Endothelial cell of umbilical vein (primary cell): ENCODE measurements around the gene APOLD1. TPM values are rescaled to one million over a fixed set of nuclear protein-coding genes. Genes with fewer than 3 reads are reported as not detected.

Experiments used
- BruUV-seq: library from RNA; stranded (reverse); fragments of 400-500 nt; replicated peaks from 2 replicates; lab custom pipeline; 2021; lab: Mats Ljungman, UMichigan
- CTCF ChIA-PET: fragments of 300-600, 350-600 bp; sonication (Branson Sonifier 250); formaldehyde crosslinking; loops from one replicate; lab custom pipeline; 2021; ENCODE audit warnings: antibody characterized with exemption, inconsistent platforms; lab: Charles Lee
- POLR2A ChIA-PET: fragments of 300-600, 350-600 bp; sonication (Branson Sonifier 250); formaldehyde crosslinking; loops from one replicate; lab custom pipeline; 2021; ENCODE audit warnings: antibody characterized with exemption, inconsistent platforms; lab: Charles Lee
- DNase-seq: peaks from one replicate; pipeline ENCODE4 v3.0.0-alpha.2; 2011; ENCODE audit warnings: low read depth, low spot score
- FAIRE-seq: peaks from 2 replicates; lab custom pipeline; 2011; peaks lifted over from hg19 to GRCh38; lab: Jason Lieb, UNC
- H2AFZ ChIP-seq: 2 replicates; pipeline ENCODE4 v1.6.0; 2012; ENCODE audit warnings: low read depth, low read length, control low read depth, inconsistent platforms
- H3K27ac ChIP-seq: 2 replicates; pipeline ENCODE4 v1.5.1; 2011; ENCODE audit warnings: low read depth, mild to moderate bottlenecking, control low read depth, low read length, moderate library complexity; ENCODE audit not compliant: insufficient read depth
- H3K27me3 ChIP-seq, 2 experiments: 2 replicates each; pipeline versions ENCODE4 v1.6.0 to v1.6.1; 2011; ENCODE audit warnings: low read length in 2 of 2, mixed read lengths in 1 of 2; ENCODE audit not compliant: control insufficient read depth in 2 of 2, insufficient read depth in 2 of 2
- H3K36me3 ChIP-seq, 2 experiments: 2 replicates in 1 of 2; 3 replicates in 1 of 2; pipeline ENCODE4 v1.5.1; 2011; ENCODE audit warnings: low read length in 2 of 2, mild to moderate bottlenecking in 1 of 2, moderate library complexity in 1 of 2; ENCODE audit not compliant: control insufficient read depth in 2 of 2, insufficient read depth in 2 of 2; ENCODE audit errors: extremely low read depth in 1 of 2
- H3K4me1 ChIP-seq: 3 replicates; pipeline ENCODE4 v1.5.1; 2011; ENCODE audit warnings: mild to moderate bottlenecking, low read length; ENCODE audit not compliant: control insufficient read depth, insufficient read depth; ENCODE audit errors: extremely low read depth
- H3K4me2 ChIP-seq: 2 replicates; pipeline ENCODE4 v1.6.1; 2011; ENCODE audit warnings: low read length, control low read depth, mixed read lengths; ENCODE audit not compliant: insufficient read depth
- H3K4me3 ChIP-seq, 3 experiments: fragments of 200-600 bp in 1 of 3; sonication (generic), shearing (Covaris generic) in 1 of 3; replicated peaks in 1 of 3; 2 replicates each; pipeline ENCODE4 v1.5.1; 2011 to 2016; ENCODE audit warnings: control low read depth in 3 of 3, low read length in 3 of 3, mild to moderate bottlenecking in 2 of 3, inconsistent platforms in 1 of 3, low read depth in 1 of 3, moderate library complexity in 1 of 3; ENCODE audit not compliant: insufficient read depth in 1 of 3
- H3K79me2 ChIP-seq: 2 replicates; pipeline ENCODE4 v1.6.0; 2012; ENCODE audit warnings: low read length, inconsistent platforms; ENCODE audit not compliant: control insufficient read depth, insufficient read depth
- H3K9ac ChIP-seq: replicated peaks from 2 replicates; pipeline ENCODE3; 2011; ENCODE audit warnings: low read length, control low read depth; ENCODE audit not compliant: insufficient read depth; ENCODE audit errors: extremely low read depth
- H3K9me1 ChIP-seq: replicated peaks from 3 replicates; pipeline ENCODE4 v1.6.0; 2011; ENCODE audit warnings: mild to moderate bottlenecking, low read length; ENCODE audit not compliant: control insufficient read depth, insufficient read depth; ENCODE audit errors: extremely low read depth
- H3K9me3 ChIP-seq: replicated peaks from 2 replicates; pipeline ENCODE4 v1.5.1; 2012; ENCODE audit warnings: low read length, inconsistent platforms; ENCODE audit not compliant: control insufficient read depth, insufficient read depth
- H4K20me1 ChIP-seq: replicated peaks from 2 replicates; pipeline ENCODE3; 2011; ENCODE audit warnings: mild to moderate bottlenecking, low read length; ENCODE audit not compliant: control insufficient read depth, insufficient read depth; ENCODE audit errors: extremely low read depth
- EZH2 ChIP-seq: IDR thresholded peaks from 2 replicates; pipeline ENCODE4 v1.6.1; 2012; ENCODE audit warnings: borderline replicate concordance, low read depth, mild to moderate bottlenecking, moderate library complexity, low read length, inconsistent platforms; ENCODE audit not compliant: severe bottlenecking
- FOS ChIP-seq: IDR thresholded peaks from 2 replicates; pipeline ENCODE4 v1.6.1; 2011; ENCODE audit warnings: mild to moderate bottlenecking, low read length, moderate library complexity, borderline replicate concordance; ENCODE audit not compliant: insufficient read depth
- GATA2 ChIP-seq: IDR thresholded peaks from 2 replicates; pipeline ENCODE4 v1.7.0; 2011; ENCODE audit warnings: low read depth, mild to moderate bottlenecking, moderate library complexity, mixed read lengths, low read length; ENCODE audit not compliant: insufficient read length, insufficient read depth
- JUN ChIP-seq: IDR thresholded peaks from 2 replicates; pipeline ENCODE4 v1.6.1; 2011; ENCODE audit warnings: borderline replicate concordance, low read depth; ENCODE audit not compliant: insufficient read length, insufficient read depth
- MYC ChIP-seq: IDR thresholded peaks from one replicate; pipeline ENCODE4 v1.6.1; 2011; ENCODE audit warnings: mild to moderate bottlenecking, low read depth, low read length
- POLR2A ChIP-seq: IDR thresholded peaks from 2 replicates; pipeline ENCODE4 v1.6.1; 2012; ENCODE audit warnings: low read depth, mild to moderate bottlenecking, control low read depth, low read length
- POLR2AphosphoS5 ChIP-seq: IDR thresholded peaks from 2 replicates; pipeline ENCODE4 v1.6.1; 2012; ENCODE audit warnings: low read depth, mild to moderate bottlenecking, control low read depth, low read length, moderate library complexity; ENCODE audit not compliant: insufficient read depth
- dilution Hi-C: fragments of 300-500 bp; cut with MboI; formaldehyde crosslinking; loops from one replicate; pipeline ENCODE4 v1.15.0; 2019; ENCODE audit warnings: low sequenced_read_pairs; ENCODE audit not compliant: extremely low pct_ligation_motif_present
- intact Hi-C: fragments of 100-400 bp; cut with micrococcal nuclease; formaldehyde crosslinking; loops from one replicate; pipeline ENCODE4 v1.10.0; 2022
- polyA plus RNA-seq, 4 experiments: library from polyadenylated mRNA; depleted of rRNA in 3 of 4; stranded (reverse) in 3 of 4; unstranded in 1 of 4; fragments of >200 nt; gene quantifications; 2 replicates each; pipeline versions ENCODE4 v1.2.1 to v1.2.3, GENCODE V29; 2011 to 2012; ENCODE audit warnings: missing spikeins in 1 of 4
- total RNA-seq: library from RNA; stranded (reverse); gene quantifications from 2 replicates; pipeline ENCODE4 v1.2.3, GENCODE V29; 2021
- TF ChIP-seq, protein P1 (sequence below), 2 donors: IDR thresholded peaks; 1 replicate in 1 of 2; 2 replicates in 1 of 2; pipeline ENCODE4 v1.5.1; 2011; ENCODE audit warnings: low read length in 2 of 2, mild to moderate bottlenecking in 2 of 2, moderate library complexity in 2 of 2, control low read depth in 1 of 2, inconsistent platforms in 1 of 2, low read depth in 1 of 2; ENCODE audit not compliant: insufficient read depth in 1 of 2; ENCODE audit errors: extremely low read depth in 1 of 2
- TF ChIP-seq, protein P2 (sequence below): IDR thresholded peaks from 2 replicates; pipeline ENCODE4 v1.6.1; 2011; ENCODE audit not compliant: insufficient read depth, insufficient read length

APOLD1 gene
- total and polyA plus RNA-seq, 2 donors (not counting 3 experiments of a cell fraction or from before 2014, with no cell fraction given) = 3.7 to 6.0 TPM

DNA sequence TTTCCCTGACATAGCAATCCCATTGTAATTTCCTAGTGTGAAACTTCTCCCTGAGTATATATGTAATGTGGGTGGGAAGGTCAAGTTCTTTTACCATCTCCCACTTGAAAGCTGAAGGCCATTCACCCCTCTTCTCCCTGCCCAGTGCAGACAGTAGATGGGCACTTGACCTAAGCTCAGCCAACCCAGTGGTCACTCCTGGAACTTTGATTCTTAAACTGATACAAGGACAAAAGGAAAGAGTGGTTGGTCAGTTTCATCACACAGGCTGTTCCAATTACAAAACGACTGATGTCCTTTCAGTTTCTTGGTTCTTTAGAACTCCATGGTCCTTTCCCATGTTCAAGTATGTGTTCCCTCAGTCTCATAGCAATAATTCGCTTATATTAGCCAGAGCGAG, 8.4 kb upstream of the APOLD1 start:
- peaks cover 36% of the 10 kb centered on the region for H3K4me1 ChIP-seq
- H3K9me3 ChIP-seq = no peaks in the 10 kb centered on the region
- H3K9ac ChIP-seq = no peak overlapping the region
- peak overlapping the region; percentile 32 for H3K27ac ChIP-seq
- H2AFZ ChIP-seq = no peak overlapping the region
- dilution Hi-C loops = no loop called here
- POLR2A ChIA-PET = no interaction called here
- no peak overlapping the region for H3K4me3 ChIP-seq
- H3K9me1 ChIP-seq = no peaks in the 10 kb centered on the region
- H3K79me2 ChIP-seq = no peaks in the 10 kb centered on the region
- intact Hi-C loops = no loop called here
- BruUV-seq = no TSS peak
- DNase-seq (no peak), FAIRE-seq (no peak)
- H3K36me3 ChIP-seq = no peaks in the 10 kb centered on the region
- no peaks in the 10 kb centered on the region for H4K20me1 ChIP-seq
- H3K4me2 ChIP-seq = no peak overlapping the region
- TF ChIP-seq, protein P1, sequence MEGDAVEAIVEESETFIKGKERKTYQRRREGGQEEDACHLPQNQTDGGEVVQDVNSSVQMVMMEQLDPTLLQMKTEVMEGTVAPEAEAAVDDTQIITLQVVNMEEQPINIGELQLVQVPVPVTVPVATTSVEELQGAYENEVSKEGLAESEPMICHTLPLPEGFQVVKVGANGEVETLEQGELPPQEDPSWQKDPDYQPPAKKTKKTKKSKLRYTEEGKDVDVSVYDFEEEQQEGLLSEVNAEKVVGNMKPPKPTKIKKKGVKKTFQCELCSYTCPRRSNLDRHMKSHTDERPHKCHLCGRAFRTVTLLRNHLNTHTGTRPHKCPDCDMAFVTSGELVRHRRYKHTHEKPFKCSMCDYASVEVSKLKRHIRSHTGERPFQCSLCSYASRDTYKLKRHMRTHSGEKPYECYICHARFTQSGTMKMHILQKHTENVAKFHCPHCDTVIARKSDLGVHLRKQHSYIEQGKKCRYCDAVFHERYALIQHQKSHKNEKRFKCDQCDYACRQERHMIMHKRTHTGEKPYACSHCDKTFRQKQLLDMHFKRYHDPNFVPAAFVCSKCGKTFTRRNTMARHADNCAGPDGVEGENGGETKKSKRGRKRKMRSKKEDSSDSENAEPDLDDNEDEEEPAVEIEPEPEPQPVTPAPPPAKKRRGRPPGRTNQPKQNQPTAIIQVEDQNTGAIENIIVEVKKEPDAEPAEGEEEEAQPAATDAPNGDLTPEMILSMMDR (IDR thresholded peaks at IDR 0.05; ENCODE audit: extremely low read depth in 1 of 2, insufficient read depth in 1 of 2, low read depth in 1 of 2, low read length in 2 of 2) = no peak
- TF ChIP-seq EZH2 (no peak), POLR2A (no peak), MYC (no peak), GATA2 (no peak), FOS (no peak), JUN (no peak), POLR2AphosphoS5 (no peak)
- TF ChIP-seq, protein P2, sequence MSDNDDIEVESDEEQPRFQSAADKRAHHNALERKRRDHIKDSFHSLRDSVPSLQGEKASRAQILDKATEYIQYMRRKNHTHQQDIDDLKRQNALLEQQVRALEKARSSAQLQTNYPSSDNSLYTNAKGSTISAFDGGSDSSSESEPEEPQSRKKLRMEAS = no peak
- CTCF ChIA-PET = interaction anchor here (2.0 kb wide), 1 partner anchor 40 kb away, joined by 16 read pairs; no protein-coding TSS in a partner anchor
- no peaks in the 10 kb centered on the region for H3K27me3 ChIP-seq
